GM19328 (cell line): ENCODE results near the gene ARFGAP1.
"Not testable (repeated sequence)": the region's sequence is repeated elsewhere in the genome, so short reads cannot be mapped to it uniquely, and the experiment has no call there.

Experiments
- ATAC-seq: cut with Tn5 transposase; IDR thresholded peaks from one replicate; pipeline ENCODE4 v1.9.1; 2021; ENCODE audit warnings: mild to moderate bottlenecking, moderate library complexity; ENCODE audit not compliant: unreplicated experiment

ARFGAP1 gene

DNA sequence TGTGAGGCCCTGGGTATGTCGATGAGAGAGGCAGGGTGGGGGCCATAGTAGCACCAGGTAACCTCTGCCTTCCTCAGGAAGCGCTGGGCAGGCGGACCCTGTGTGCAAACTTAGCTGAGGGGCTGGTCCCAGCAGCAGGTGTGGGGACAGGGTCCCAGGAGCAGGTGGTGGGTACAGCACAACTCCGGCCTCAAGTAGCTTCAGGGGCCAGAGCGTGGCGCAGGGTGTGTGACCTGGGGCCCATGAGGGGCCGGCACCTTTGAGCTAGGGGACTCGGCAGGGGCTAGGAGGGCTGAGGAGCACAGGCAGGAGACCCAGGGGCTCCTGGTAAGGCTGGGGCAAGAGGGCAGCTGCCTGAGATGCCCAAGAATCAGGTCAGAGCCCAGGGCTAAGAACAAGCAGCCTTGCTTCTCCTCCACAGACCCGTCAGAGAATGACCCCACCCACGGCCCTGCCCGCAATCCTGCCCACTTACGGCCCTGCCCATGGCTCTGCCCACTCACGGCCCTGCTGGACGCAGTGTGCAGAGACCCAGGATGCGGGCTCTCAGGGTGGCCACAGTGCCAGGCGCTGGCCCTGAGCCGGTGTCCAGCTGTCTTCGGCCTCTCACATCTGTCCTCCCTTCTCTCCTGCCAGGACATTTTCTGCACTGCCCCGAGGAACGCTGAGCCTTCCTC lies 57.6 kb downstream of the ARFGAP1 start:
- no peak for ATAC-seq

- no peak for ATAC-seq
These were observed 58.3 kb downstream of the ARFGAP1 start for GRCh38 chr20:63330940-63331339.

DNA sequence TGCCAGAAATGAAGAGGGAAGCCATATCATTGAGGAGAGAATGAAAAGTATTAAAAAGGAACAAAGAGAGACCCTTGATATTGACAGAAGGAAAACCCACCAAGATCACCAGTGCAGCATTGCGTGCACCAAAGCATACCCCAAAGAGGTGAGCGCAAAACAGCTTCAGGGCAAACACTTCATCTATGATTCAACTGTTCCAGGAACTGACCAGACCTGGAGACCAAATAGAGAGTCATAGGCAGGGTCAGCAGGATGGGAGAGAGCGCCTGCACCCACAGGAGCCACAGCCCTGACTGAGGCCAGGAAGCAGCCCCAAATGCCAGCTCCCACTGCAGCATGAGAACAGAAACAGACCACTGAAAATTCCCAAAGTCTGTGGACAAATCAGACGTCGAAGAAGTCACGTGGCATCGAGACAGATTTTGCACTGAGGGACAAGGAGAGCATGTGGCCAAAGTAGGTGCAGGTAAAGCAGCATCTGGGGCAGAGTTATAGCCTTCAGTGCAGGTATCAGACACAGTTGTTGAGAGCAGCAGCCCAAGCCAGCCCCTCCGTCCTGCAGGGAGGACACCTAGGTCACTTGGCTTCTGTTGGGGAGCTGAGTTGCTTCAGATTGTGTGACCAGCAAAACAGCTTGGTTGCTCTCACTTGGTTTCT lies 59.3 kb downstream of the ARFGAP1 start:
- ATAC-seq: no peak

DNA sequence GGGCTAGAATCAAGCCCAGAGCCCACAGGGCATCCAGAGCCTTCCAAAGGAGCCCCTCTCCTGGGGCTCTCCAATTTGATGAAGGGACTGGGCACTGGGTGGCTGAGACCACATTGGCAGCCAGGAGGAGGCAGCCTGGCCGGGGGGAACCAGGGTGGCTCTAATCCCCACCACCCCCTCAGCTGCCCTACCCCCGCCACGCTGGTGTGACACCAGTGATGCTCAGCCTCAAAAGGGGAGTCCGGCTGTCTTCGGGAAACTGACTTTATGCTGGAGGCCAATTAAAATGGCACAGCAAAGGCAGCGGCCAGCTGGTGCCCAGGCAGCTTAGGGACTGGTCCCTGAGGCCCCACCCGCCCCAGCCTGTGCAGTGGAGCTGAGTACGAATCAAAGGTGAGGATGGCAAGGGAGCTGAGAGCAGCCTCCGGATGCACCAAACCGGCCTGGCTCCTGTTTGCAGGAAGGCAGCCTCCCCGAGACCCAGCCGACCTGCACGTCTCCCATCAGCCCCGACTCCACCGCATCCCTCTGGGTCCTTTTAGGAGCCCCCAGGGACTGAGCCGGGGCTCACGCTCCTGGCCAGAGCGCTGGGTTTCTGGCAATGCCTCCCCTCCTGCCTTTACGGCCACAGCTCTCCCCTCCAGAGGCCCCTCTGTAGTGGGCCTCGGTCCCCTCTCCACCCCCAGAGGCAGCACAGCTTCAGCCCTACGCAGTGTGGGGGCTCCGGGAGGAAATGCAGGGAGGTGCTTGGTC lies 60.1 kb downstream of the ARFGAP1 start:
- ATAC-seq: no peak

DNA sequence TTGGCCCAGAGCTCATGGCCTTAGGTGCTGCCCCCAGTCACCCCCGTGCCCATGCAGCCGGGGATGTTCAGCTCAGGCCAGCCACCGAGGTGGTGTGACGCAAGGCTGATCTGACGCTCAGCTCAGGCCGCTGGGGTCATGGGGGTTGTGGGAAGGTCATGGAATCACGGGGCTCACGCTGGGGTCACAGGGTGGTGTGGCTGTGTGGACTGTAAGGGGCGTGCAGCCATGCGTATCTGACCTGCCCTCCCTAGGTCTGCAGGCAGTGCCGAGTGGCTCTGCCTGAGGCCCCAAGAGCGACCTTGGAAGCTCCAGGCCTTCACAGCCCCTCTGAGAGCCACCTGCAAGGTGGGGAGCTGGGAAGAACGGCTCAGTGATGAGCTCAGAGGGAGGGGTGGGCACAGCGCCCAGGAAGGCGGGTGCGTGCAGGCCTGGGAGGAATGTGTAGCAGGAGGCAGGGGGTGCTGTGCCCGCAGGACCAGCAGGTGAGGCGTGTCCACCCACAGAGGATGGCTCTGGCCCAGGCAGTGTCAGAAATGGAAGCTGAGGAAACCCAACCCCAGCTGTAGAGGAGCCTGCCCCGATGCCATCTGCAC lies 60.7 kb downstream of the ARFGAP1 start:
- no peak for ATAC-seq

- no peak for ATAC-seq
These were observed 61.7 kb downstream of the ARFGAP1 start for GRCh38 chr20:63334356-63334755.

DNA sequence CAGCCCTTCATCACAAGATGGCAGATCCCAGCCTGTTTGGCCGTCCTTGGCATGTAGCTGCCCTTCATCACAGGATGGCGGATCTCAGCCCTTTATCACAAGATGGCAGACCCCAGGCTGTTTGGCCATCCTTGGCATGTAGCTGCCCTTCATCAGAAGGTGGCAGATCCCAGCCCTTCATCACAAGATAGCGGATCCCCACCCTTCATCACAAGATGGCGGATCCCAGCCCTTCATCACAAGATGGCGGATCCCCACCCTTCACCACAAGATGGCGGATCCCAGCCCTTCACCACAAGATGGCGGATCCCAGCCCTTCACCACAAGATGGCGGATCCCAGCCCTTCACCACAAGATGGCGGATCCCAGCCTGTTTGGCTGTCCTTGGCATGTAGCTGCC lies 62.4 kb downstream of the ARFGAP1 start:
- ATAC-seq: not testable (repeated sequence)

DNA sequence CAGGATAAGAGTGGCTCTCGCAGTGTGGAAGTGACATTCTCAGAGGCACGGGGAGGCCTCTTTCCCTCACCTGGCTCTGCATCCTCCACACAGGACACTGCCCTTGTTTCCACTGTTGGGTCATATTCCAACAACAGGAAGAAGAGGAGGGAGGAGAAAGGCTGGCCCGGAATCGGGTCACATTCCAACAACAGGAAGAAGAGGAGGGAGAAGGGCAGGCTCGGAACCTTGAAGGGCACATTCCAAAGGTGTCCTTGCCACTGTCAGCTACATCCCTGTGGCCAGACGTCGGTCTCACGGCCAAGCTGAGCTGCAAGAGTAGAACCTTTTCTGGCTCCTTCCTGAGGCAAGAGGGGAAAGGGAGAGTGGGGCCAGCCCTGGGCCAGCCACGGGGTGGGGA lies 63.1 kb downstream of the ARFGAP1 start:
- ATAC-seq: no peak

DNA sequence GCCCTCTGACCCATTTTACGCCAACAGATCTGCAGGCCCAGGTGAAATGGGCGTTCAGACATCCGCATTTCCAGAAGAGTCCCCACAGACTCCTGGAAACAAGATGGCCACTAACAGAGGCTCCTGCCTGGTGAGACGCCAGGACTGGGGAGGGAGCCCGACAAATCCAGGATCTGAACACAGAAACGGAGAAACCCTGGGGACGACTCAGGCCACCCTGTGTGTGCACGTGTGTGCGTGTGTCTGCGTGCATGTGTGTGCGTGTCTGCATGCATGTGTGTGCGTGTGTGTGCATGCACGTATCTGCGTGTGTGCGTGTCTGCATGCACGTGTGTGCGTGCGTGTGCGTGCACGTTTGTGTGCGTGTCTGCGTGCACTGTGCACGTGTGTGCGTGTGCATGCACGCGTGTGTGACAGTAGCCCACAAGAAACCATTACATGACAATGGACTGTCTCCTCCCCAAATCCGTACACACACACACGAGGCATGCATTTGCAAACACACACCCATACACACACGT lies 63.7 kb downstream of the ARFGAP1 start:
- no peak for ATAC-seq

DNA sequence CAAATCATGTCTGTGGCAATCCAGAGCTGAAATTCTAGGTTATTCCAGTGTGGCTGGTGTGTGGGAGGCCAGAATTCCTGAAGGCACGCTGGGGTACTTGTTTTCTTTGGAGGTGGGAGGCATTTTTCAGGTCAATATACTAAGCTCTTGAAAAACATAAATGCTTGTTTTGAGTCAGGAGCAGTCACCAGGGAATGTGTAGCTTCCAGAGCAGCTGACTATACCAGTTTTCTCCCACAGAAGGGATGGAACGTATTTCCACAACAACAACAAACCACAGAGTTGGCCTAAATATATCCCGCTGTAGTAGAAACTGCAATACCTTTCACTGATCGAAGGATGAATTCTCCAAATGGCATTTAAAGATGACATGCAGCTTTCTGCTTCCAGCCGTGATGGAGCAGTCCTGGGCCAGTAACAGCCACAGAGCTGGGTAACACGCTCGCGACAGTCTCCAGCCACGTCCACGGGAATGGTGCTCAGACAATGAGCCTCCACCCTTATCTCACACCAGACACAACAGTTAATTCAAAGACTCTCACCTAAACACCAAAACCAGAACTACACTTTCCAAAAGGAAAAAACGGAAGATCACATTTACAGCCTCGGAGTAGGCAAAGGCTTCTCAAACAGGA lies 65.3 kb downstream of the ARFGAP1 start:
- no peak for ATAC-seq
